Measurements from ENCODE around the gene CENPP.

Gene CENPP

DNA sequence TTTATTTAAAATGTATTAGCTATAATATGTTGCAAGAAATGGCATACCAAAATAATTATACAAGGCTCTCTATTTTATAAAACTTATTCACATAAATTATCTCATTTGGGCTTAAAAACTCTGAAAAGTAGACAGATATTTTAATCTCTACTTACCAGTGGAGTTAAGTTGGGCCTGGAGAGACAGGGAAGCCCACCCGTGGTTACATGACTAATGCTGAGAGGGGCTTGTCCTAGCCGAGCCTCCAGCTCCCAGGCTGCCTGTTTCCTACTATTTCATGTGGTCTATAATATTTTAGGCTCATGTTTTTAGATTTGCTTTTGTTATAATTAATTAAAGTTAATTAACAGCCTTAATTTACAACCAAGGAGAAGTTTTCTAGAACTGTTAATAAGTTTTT is 177.4 kb downstream of the CENPP start:
- no peak for DNase-seq (ENCODE audit: extremely low read depth in 1 of 2, low read depth in 1 of 2)

DNA sequence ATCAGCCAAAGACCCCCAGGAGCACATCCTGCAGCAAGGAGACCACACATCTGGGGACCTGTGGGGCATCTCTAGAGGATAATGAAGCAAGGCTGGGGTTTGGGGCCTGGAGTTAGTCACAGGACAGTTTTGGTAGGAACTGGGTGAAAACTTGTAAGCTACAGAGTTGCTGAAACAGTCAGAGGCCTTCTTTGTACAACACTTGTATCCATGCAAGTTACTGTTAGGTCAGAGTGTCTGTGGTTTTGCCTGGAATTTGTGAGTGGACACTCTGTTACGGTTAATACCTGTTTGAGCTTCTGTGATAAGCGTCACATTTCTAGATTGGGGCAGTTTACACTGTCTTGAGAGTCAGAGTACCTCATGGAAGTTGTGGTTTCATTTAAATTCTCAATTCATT is 179.1 kb downstream of the CENPP start:
- DNase-seq (ENCODE audit: extremely low read depth in 1 of 2, low read depth in 1 of 2) = no peak

DNA sequence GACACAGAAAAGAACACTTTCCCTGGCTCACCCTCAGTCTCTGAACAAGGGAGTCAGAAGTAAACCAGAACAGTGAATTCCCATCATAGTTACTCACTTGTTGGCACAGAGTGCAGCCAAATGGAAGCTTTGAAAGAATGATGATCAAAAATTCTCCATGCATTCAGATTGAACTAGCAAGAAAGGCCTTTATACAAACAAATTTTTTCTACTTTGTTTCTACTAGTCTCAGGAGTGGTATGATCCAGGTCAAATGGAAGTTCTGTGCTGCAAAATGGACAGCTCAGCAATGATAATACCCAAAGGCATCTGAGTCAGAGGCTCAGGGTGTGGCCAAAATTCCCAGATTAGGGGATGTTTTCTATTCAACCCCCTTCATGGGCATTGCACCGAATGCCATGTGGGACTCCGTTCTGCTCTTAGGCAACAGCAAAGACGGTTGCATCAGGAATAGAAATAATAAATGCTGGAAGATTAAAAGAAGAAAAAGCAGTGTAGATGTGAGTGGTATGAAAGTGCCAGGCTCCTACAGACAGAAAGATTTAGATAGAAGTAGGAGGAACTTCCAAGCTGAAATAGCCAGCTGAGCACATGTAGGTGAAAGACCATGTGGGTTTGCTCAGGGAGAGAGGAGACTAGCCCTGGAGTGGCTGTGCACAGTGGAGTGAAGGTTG is 180.6 kb downstream of the CENPP start:
- DNase-seq (ENCODE audit: extremely low read depth in 1 of 2, low read depth in 1 of 2) = no peak

DNA sequence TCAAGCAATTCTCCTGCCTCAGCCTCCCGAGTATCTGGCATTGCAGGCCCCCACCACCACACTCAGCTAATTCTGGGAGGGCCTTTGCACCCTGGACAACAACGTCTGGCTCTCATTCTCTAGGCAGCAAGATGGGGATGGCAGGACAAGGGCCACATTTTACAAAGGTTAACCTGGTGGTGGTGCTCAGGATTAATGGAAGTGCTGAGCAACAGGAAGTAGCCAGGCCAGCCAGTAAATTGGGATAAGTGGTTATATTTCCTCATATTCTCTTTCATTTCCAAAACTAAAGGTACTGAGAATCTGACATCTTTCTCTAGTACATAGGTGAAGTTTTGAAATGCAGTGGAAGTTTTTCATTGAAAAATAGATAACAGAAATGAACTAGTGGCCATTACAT is 181.3 kb downstream of the CENPP start:
- DNase-seq (ENCODE audit: extremely low read depth in 1 of 2, low read depth in 1 of 2) = no peak

DNA sequence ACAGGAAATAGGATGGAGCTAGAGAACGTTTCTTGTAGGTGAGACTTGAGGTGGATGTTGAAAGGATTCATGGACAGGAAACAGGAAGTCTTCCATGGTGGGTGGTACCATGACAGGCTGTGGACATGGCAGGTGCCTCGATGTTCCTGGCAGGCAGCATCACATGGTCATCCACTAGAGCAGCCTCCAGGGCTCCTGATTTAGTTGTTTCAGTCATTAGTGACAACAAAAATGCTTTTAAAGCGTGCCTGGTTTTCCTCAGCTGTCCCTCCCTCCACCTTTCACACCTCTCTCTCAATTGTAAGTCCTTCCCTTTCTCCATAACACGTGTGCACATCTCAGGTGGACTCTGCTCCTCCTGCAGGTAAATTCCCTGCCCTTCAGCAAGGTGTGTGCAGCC is 181.7 kb downstream of the CENPP start:
- DNase-seq (ENCODE audit: extremely low read depth in 1 of 2, low read depth in 1 of 2) = no peak

DNA sequence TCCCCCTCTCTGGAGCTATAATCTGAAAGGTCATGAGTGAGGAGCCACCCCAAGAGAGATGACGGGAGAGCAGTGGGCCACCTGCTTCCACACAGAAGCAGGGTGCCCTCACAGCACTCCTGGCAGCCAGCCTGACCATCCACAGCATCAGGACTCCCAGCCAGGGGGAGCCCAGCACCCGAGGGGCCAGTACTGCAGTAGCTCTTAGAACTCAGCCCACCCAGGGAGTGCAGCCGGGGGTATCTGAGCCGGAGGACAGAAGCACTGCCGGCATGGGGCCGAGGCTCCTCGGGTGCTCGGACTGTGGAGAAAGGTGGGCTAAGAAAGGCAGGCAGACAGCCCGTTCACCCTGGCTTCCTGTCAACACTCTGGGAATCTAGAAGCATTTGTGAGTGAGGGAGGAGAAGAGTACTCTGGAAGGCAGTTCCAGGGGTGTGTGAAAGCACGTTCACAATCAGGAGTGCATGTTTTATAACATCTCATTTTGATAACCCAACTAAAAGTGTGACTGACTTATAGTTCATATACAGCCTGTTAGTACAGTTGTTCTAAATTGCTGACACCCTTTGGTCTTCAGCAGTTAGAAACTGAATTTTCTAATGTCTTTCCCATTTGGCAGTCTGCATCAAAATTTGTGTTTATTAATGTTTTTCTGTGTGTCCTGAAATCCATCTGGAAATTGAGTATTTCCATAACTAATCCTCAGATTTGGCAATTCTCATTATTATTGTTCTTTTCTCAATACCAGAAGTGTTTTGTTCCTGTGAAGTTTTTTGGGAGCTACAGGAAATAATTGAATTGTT is 182.5 kb downstream of the CENPP start:
- DNase-seq (ENCODE audit: extremely low read depth in 1 of 2, low read depth in 1 of 2) = no peak

DNA sequence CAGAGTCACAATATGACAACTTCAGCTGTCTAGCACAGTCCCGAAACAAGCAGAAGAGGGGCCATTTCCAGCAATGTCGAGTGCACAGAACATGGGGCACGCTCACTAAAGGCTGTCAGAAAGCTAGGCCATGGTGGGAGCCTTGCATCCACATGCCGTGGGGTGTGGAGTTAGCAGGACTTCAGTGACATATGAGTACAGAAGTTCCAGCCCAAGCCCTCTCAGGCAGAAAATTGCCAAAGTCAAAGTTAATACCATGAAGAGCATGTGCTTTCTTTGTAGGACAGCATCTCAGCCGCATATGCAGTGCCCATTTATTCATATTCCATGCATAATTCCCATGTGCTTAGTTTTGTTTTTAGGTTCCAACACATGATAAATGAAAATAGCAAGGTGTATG is 183.3 kb downstream of the CENPP start:
- DNase-seq (ENCODE audit: extremely low read depth in 1 of 2, low read depth in 1 of 2) = no peak

DNA sequence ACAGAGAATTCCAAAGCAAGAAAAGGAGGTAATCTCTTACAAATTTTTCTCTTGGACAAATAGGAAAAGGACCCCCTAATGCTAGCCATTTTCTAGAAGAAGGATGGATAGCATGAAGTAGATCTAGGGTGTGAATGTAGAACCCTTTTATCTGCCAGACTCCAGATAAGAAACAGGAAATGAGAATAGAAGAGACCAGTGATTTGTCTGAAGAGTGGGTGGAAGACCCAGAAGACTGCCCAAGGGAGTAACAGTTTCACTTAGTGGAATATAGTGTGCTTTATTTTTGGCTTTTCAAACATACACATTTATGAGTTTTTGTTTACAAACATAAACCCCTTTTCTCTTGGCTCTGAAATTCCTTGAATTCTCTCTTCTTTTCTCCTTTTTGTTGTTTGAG is 185.0 kb downstream of the CENPP start:
- no peak for DNase-seq (ENCODE audit: extremely low read depth in 1 of 2, low read depth in 1 of 2)

DNA sequence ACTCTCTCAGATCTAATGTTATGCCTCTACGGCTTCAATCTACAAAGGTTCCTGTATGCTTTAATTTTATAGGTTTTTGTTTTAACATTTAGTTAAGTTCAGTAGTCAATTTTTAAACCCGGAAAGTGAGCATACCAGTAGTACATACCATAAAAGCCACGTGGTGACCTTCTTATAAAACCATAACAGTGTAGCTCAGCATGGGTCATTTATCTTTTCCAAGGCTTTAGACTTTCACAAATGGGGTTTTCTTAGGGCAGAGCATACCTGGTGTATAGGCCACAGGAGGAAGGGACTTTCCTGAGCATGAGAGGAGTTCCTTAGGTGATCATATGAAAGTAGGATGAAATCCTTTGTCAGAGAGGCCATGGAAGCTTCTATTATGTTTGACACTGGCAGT is 186.9 kb downstream of the CENPP start:
- no peak for DNase-seq (ENCODE audit: extremely low read depth in 1 of 2, low read depth in 1 of 2)

DNA sequence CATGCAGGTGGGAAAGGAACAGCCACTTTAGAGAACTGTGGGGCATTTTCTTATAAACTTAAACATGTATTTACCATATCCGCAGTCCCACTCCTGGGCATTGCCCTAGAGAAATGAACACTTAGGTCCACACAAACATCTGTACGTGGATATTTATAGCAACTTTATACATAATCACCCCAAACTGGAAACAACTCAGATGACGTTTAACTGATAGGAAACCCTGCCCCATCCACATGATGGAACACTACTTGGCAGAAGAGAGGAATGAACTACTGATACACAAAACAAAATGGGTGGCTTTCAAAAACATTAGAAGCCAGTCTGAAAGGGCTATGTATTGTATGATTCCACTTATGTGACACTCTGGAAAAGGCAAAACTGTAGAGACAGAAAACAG is 187.6 kb downstream of the CENPP start:
- DNase-seq (ENCODE audit: extremely low read depth in 1 of 2, low read depth in 1 of 2) = no peak

DNA sequence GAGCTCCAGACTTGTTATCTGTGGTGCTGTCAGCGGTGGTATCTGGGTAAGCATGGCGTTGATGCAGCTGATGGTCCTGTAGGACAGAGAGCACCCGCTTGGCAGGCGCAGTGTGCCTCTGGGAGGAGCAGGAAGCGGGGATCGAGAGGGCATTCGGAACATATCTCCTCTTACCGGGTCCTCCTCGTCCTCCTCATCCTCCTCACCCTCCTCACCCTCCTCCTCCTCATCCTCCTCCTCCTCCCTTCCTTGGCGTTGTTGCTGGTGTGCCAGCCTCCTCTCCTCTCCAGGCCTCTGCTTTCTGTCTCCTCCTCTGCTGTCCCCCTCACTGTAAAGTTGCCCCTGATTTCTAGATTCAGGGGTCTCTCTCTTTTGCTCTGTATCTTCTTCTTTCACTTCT is 188.9 kb downstream of the CENPP start:
- no peak for DNase-seq (ENCODE audit: extremely low read depth in 1 of 2, low read depth in 1 of 2)

DNA sequence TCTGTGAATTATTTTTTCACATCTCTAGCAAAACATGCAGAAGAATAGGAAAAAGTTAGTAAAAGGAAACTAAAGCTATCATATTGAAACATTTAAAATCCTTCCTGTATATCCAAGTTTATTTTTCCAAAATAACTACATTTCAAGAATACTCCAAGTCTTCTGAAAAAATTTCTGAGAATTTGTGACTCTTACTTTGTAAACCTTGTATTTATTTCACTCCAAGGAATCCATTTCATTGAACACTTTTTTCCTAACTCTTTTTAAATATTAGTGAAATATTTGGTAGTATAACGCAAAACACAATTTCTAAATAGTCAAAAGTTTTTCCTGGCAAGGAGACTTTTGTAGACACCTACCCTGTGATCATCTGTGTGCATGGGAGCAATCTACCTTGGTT is 190.8 kb downstream of the CENPP start:
- DNase-seq (ENCODE audit: extremely low read depth in 1 of 2, low read depth in 1 of 2) = no peak

DNA sequence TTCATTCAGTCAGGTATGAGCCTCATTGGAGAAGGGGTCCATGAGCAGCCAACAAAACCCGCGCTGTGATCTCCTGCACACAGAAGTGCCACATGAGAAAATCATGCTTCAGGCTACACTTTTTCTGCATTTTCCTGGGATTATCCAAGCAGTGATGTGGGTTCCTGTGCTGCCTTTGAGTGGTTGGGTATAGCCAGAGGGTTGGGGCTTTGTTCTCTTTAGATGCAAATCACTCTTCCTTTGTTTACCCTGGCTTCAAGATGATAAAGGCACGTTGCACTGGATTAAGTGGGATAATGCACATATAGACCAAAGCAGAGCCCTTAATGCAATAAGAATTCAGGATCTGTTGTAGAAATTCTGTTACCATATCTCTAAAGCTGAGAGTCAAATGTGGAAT is 191.3 kb downstream of the CENPP start:
- no peak for DNase-seq (ENCODE audit: extremely low read depth in 1 of 2, low read depth in 1 of 2)

DNA sequence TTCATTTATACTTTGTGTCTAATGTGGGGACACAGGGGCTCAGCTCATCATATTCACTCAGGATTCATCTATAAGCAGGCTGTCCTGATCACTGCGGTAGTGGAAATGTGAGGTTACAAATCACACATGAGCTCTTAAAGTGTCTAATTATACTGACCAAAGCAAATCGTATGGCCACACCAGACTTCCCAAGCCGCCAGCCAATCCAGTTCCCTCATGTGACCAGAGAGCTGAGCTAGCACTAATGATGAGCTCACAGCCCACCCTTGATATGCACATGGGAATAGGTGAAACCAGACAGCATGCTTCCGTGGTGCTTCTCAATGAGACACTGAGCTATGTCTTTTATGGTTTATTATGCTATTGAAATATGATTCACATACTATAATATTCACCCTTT is 192.4 kb downstream of the CENPP start:
- no peak for DNase-seq (ENCODE audit: extremely low read depth in 1 of 2, low read depth in 1 of 2)

DNA sequence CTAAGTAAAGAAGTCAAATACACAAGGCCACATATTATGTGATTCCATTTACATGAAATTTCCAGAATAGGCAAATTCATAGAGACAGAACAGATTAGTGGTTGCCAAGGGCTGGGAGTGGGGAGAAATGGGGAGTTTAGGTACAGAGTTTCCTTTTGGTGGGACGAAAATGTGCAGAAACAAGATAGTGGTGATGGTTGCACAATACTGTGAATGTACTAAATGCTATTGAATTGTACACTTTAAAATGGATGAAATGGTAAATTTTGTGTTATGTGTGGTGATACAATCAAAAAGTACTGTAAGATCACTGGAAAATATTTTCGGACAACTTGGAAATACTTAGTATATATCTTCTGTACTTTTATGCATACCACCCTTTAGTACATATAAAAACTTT is 195.1 kb downstream of the CENPP start:
- no peak for DNase-seq (ENCODE audit: extremely low read depth in 1 of 2, low read depth in 1 of 2)

DNA sequence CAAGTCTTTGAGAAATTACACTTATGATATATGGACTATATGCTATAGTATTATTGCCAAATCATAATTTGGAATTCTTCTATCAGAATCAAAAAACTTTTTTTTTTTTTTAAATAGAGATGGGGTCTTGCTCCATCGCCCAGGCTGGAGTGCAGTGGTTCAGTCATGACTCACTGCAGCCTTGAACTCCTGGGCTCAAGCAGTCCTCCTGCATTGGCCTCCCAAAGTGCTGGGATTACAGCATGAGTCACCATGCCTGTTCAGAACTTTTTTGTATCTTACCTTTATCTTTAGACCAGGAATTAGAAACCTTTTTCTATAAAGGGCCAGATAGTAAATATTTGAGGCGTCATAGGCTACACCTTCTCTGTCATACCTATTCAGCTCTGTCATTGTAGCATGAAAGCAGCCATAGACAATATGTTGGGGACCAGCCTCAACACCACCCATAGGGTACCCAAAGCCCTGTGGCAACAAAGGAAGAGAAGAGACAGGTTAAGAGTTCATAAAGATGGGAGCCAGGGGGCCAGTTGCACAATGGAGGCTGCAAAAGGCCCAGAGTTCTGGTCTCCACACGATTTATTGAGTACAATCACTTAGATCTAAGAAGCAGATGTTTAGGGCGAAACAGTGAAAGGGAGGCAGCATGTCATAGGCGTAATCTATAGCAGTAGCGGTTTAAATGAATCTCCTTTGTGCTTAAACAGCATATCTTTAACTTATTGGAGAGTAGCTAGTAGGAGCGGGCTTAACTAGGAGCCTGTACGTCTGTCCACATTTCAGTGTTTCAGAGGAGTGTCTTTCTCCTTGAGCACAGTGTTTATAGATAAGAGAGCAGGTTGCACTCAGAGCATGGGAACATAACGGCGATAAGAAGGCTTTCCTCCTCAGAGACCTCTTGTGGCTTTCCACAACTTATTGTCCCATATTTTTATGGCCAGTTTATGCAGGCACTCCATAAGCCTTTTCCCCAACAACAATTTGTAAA is 197.5 kb downstream of the CENPP start:
- no peak for DNase-seq (ENCODE audit: extremely low read depth in 1 of 2, low read depth in 1 of 2)

DNA sequence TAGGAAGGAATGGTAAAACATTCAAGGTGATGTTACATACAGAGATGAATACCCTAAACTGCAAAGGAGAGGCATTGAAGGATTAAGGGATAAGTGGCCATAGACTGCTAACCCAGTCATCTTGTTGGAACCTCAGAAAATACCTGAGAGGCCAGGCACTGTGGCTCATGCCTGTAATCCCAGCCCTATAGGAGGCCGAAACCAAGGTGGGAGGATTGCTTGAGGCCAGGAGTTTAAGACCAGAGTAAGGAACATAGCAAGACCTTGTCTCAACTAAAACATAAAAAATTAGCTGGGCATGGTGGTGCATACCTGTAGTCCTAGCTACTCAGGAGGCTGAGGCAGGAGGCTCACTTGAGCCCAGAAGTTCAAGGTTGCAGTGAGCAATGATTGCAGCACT is 199.1 kb downstream of the CENPP start:
- no peak for DNase-seq (ENCODE audit: extremely low read depth in 1 of 2, low read depth in 1 of 2)

DNA sequence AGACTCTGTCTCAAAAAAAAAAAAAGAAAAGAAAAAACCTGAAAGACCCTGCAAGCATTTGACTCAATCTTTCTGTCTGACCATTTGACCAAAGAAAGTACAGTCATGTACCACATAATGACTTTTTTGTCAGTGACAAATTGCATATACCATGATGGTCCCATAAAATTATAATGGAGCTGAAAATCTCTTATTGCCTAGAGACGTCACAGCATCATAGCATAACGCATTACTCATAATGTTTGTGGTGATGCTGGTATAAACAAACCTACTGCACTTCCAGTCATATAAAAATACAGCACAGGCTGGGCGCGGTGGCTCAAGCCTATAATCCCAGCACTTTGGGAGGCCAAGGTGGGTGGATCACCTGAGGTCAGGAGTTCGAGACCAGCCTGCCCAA is 199.6 kb downstream of the CENPP start:
- DNase-seq (ENCODE audit: extremely low read depth in 1 of 2, low read depth in 1 of 2) = no peak

DNA sequence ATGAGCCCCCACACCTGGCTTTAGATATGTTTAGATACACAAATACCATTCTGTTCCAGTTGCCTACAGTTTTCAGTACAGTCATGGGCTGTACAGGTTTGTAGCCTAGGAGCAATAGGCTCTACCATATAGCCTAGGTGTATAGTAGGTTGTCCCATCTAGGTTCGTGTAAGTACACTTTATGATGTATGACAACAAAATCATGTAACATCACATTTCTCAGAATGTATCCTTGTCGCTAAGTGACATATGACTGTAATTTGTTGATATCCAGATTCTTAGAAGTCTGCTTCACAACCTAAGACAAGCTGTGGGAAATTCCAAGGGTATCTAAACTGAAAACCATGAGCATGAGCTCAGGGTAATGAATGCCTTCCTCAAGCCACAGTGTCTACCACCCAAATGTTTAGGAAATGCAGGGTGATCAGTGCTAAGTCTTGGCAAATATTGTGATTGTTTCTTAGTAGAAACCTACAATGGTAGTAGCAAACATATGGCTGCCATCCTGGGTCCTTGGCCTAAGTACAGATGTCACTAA is 201.6 kb downstream of the CENPP start:
- DNase-seq (ENCODE audit: extremely low read depth in 1 of 2, low read depth in 1 of 2) = no peak

DNA sequence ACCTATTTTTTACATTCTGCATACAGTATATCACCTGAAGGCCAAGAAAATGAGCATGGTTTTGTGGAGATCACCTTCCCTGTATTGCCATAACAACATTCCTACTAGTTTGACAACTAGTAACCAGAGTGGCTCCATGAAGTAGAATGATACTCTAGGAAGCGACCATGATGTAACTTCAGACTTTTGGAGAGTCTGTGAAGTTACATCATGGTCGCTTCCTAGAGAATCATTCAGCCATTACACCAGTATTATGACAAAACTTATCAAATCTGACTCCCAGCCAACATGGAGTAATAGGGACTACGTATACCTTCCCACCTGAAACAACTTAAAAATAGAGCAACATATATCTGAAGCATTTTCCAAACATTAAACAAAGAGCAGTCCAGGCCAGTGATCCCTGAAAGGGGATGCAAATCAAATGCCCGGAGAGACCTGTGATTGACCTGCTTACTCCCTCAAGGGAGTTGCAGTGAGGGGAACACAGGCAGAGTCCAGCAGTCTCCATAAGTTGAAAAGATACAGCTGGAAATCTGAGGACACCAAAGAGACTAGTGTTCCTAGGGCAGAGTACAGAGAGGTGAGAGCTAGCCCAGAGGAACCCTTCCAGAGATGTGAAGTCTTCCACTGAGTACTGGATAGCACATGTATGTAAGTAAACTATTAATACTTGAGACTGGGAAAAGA is 202.2 kb downstream of the CENPP start:
- DNase-seq (ENCODE audit: extremely low read depth in 1 of 2, low read depth in 1 of 2) = no peak

DNA sequence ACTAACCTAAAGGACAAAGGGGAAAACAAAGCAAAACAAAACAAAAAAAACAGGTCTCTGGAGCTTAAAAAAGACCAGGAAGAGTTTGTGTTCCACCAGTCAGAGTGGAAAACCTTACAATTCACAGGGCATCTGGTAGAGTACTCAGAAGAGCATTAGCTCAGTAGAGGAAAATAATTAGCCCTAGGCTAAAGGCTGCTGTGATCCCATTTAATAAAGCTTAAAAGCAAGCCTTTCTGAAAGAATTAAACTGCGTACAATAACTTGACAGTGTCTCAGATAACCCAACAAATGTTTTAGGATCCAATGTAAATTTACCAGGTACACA is 202.7 kb downstream of the CENPP start:
- DNase-seq (ENCODE audit: extremely low read depth in 1 of 2, low read depth in 1 of 2) = no peak
